Hepatocyte (in vitro differentiated cells): ENCODE results near the gene GPN2. TPM values are rescaled to one million over a fixed set of nuclear protein-coding genes. Genes with fewer than 3 reads are reported as not detected.

Source experiments
- DNase-seq: peaks from one replicate; pipeline ENCODE4 v3.0.0-alpha.2; 2016; ENCODE audit warnings: low spot score
- H2AFZ ChIP-seq: fragments of 200-600 bp; sonication (generic); 2 replicates; pipeline ENCODE4 v1.6.0; 2016; ENCODE audit warnings: antibody characterized with exemption, mild to moderate bottlenecking
- H3K27ac ChIP-seq: fragments of 200-600 bp; sonication (generic); 2 replicates; pipeline ENCODE4 v1.5.1; 2016; ENCODE audit warnings: mild to moderate bottlenecking
- H3K27me3 ChIP-seq: fragments of 200-600 bp; sonication (generic); 2 replicates; pipeline ENCODE4 v1.6.1; 2016
- H3K36me3 ChIP-seq: fragments of 200-600 bp; sonication (generic); replicated peaks from 2 replicates; pipeline ENCODE4 v1.5.1; 2016; ENCODE audit warnings: low read depth; ENCODE audit not compliant: insufficient read depth
- H3K4me1 ChIP-seq: fragments of 200-600 bp; sonication (generic); 2 replicates; pipeline ENCODE4 v1.5.1; 2016; ENCODE audit warnings: mild to moderate bottlenecking, moderate library complexity; ENCODE audit not compliant: insufficient read depth
- H3K4me2 ChIP-seq: fragments of 200-600 bp; sonication (generic); 2 replicates; pipeline ENCODE4 v1.6.0; 2016
- H3K4me3 ChIP-seq: fragments of 200-600 bp; sonication (generic); 2 replicates; pipeline ENCODE4 v1.5.1; 2016; ENCODE audit warnings: mild to moderate bottlenecking
- H3K79me2 ChIP-seq: fragments of 200-600 bp; sonication (generic); 2 replicates; pipeline ENCODE4 v1.6.0; 2017; ENCODE audit warnings: mild to moderate bottlenecking
- H3K9me2 ChIP-seq: fragments of 200-600 bp; sonication (generic); replicated peaks from 2 replicates; pipeline ENCODE4 v1.6.0; 2017; ENCODE audit warnings: mild to moderate bottlenecking; ENCODE audit not compliant: insufficient read depth
- H3K9me3 ChIP-seq: fragments of 200-600 bp; sonication (generic); 2 replicates; pipeline ENCODE4 v1.5.1; 2016; ENCODE audit warnings: low read depth, mild to moderate bottlenecking
- H4K20me1 ChIP-seq: fragments of 200-600 bp; sonication (generic); 2 replicates; pipeline ENCODE4 v1.6.0; 2016; ENCODE audit warnings: mild to moderate bottlenecking; ENCODE audit not compliant: insufficient read depth, poor library complexity, severe bottlenecking
- EZH2 ChIP-seq: fragments of 200-600 bp; sonication (generic); IDR thresholded peaks from 2 replicates; pipeline ENCODE4 v1.6.1; 2016; ENCODE audit warnings: antibody characterized with exemption, mild to moderate bottlenecking, borderline replicate concordance
- EZH2phosphoT487 ChIP-seq: fragments of 200-600 bp; sonication (generic); IDR thresholded peaks from one replicate; pipeline ENCODE4 v1.6.1; 2018; ENCODE audit warnings: antibody characterized with exemption, mild to moderate bottlenecking, low read depth, moderate library complexity; ENCODE audit not compliant: unreplicated experiment, severe bottlenecking
- WGBS: methylation state at CpG from one replicate; pipeline ENCODE4 v1.1.6; 2016; ENCODE audit warnings: low lambda C conversion rate; ENCODE audit errors: missing lambda C conversion rate; 5-methylcytosine and 5-hydroxymethylcytosine counted together
- polyA plus RNA-seq: library from polyadenylated mRNA; unstranded; fragments of >200 nt; fragmentation: Nextera tagmentation; extraction: Ambion mirVana; gene quantifications from 2 replicates; pipeline ENCODE4 v1.2.1, GENCODE V29; 2016
- total RNA-seq: library from RNA; depleted of rRNA; stranded (reverse); fragments of >200 nt; gene quantifications from 2 replicates; pipeline ENCODE4 v1.2.3, GENCODE V29; 2014
- TF ChIP-seq, protein P1 (sequence below): fragments of 200-600 bp; sonication (generic); IDR thresholded peaks from 2 replicates; pipeline ENCODE4 v1.5.1; 2016; ENCODE audit warnings: antibody characterized with exemption, mild to moderate bottlenecking; ENCODE audit not compliant: poor library complexity

Gene GPN2
- total and polyA plus RNA-seq, 2 experiments from 2014 or later: 12.6 to 37.9 TPM

GRCh38 chr1:26844424-26845196, 45.5 kb downstream of the GPN2 start:
- no peaks in the 10 kb centered on the region for H3K36me3 ChIP-seq
- H3K27ac ChIP-seq: no peak overlapping the region
- no peaks in the 10 kb centered on the region for H3K9me2 ChIP-seq
- no peaks in the 10 kb centered on the region for H3K27me3 ChIP-seq
- WGBS: 93% methylated on average over 13 of the region's 13 CpGs
- H3K79me2 ChIP-seq: peaks cover 3% of the 10 kb centered on the region
- DNase-seq: no peak
- no peaks in the 10 kb centered on the region for H4K20me1 ChIP-seq
- no peaks in the 10 kb centered on the region for H3K4me1 ChIP-seq
- H2AFZ ChIP-seq: no peak overlapping the region
- no peak overlapping the region for H3K4me3 ChIP-seq
- no peak for TF ChIP-seq EZH2phosphoT487
- TF ChIP-seq, protein P1, sequence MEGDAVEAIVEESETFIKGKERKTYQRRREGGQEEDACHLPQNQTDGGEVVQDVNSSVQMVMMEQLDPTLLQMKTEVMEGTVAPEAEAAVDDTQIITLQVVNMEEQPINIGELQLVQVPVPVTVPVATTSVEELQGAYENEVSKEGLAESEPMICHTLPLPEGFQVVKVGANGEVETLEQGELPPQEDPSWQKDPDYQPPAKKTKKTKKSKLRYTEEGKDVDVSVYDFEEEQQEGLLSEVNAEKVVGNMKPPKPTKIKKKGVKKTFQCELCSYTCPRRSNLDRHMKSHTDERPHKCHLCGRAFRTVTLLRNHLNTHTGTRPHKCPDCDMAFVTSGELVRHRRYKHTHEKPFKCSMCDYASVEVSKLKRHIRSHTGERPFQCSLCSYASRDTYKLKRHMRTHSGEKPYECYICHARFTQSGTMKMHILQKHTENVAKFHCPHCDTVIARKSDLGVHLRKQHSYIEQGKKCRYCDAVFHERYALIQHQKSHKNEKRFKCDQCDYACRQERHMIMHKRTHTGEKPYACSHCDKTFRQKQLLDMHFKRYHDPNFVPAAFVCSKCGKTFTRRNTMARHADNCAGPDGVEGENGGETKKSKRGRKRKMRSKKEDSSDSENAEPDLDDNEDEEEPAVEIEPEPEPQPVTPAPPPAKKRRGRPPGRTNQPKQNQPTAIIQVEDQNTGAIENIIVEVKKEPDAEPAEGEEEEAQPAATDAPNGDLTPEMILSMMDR: no peak
- no peak for TF ChIP-seq EZH2
- H3K9me3 ChIP-seq: no peaks in the 10 kb centered on the region
- H3K4me2 ChIP-seq: no peak overlapping the region

- no peak for TF ChIP-seq EZH2phosphoT487
- TF ChIP-seq, protein P1: no peak
- no peak for TF ChIP-seq EZH2
- no peak overlapping the region for H2AFZ ChIP-seq
- H4K20me1 ChIP-seq: no peaks in the 10 kb centered on the region
- H3K9me3 ChIP-seq: no peaks in the 10 kb centered on the region
- no peak for DNase-seq
- H3K27ac ChIP-seq: no peak overlapping the region
- WGBS: 90% methylated on average over 6 of the region's 6 CpGs
- no peaks in the 10 kb centered on the region for H3K27me3 ChIP-seq
- H3K9me2 ChIP-seq: no peaks in the 10 kb centered on the region
- H3K36me3 ChIP-seq: no peaks in the 10 kb centered on the region
- no peaks in the 10 kb centered on the region for H3K4me1 ChIP-seq
- H3K4me3 ChIP-seq: no peak overlapping the region
- no peak overlapping the region for H3K4me2 ChIP-seq
- H3K79me2 ChIP-seq: no peaks in the 10 kb centered on the region
Observed at GRCh38 chr1:26839779-26840178, 50.3 kb downstream of the GPN2 start.

DNA sequence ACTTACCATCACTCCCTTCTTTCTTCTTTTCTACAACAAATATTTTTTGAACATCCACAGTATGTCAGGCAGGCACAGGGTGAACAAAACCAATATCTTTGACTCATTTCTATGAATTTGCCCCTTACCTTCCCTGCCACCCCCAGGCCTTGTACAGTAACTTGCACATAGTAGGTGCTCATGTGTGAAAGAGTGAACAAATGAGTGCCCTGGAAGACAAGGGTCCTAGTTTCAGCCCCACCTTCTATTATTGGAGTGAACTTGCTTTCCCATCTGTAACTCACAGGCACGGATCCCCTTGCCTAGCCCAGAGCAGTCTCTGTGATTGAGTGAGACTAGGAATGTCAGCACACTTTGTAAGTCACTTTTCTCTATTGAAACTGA, 50.8 kb downstream of the GPN2 start:
- Histone ChIP-seq H3K9me3 (no peaks in the 10 kb centered on the region), H3K27ac (no peak overlapping the region), H3K4me3 (no peak overlapping the region), H4K20me1 (no peaks in the 10 kb centered on the region), H2AFZ (no peak overlapping the region), H3K9me2 (no peaks in the 10 kb centered on the region), H3K4me2 (no peak overlapping the region), H3K36me3 (no peaks in the 10 kb centered on the region), H3K27me3 (no peaks in the 10 kb centered on the region), H3K4me1 (no peaks in the 10 kb centered on the region), H3K79me2 (no peaks in the 10 kb centered on the region)
- WGBS: 92% methylated on average over 1 of the region's 1 CpG
- TF ChIP-seq, protein P1: no peak
- TF ChIP-seq EZH2phosphoT487 (no peak), EZH2 (no peak)
- no peak for DNase-seq
